Mucosa of descending colon (tissue), 3 donors: Measurements from ENCODE around the gene MBNL2. TPM values are rescaled to one million over a fixed set of nuclear protein-coding genes. Genes with fewer than 3 reads are reported as not detected.

Experiments used
- ATAC-seq: fragments of 200-7000 bp; cut with Tn5 transposase; one replicate; pipeline ENCODE4 v1.9.1; 2020; ENCODE audit warnings: mild to moderate bottlenecking, moderate library complexity
- DNase-seq, 3 donors: peaks; one replicate each; pipeline ENCODE4 v3.0.0-alpha.2; 2020
- H3K36me3 ChIP-seq: fragments of 200-600 bp; one replicate; pipeline ENCODE4 v1.8.0; 2021; ENCODE audit warnings: low read depth, mild to moderate bottlenecking
- H3K4me1 ChIP-seq: fragments of 200-600 bp; one replicate; pipeline ENCODE4 v1.8.0; 2021; ENCODE audit warnings: low read depth, mild to moderate bottlenecking
- H3K4me3 ChIP-seq: fragments of 200-600 bp; one replicate; pipeline ENCODE4 v1.8.0; 2021; ENCODE audit warnings: mild to moderate bottlenecking
- H3K9me3 ChIP-seq: fragments of 200-600 bp; one replicate; pipeline ENCODE4 v1.8.0; 2021; ENCODE audit warnings: mild to moderate bottlenecking
- CTCF ChIP-seq: fragments of 200-600 bp; IDR thresholded peaks from one replicate; pipeline ENCODE4 v1.8.0; 2022; ENCODE audit warnings: antibody characterized with exemption, mild to moderate bottlenecking
- intact Hi-C, 2 donors: fragments of 100-400 bp; cut with DNase I in 1 of 2; cut with micrococcal nuclease in 1 of 2; formaldehyde crosslinking; loops; one replicate each; pipeline versions ENCODE4 v1.11.0 to v1.11.1; 2022; cut with DNase I, micrococcal nuclease
- total RNA-seq, 3 donors: library from RNA; stranded (reverse); fragmentation: NEBNext Ultra II Directional in 2 of 3; extraction: Animal tissue kit (Norgen Biotek cat#: 25700) in 2 of 3; gene quantifications; one replicate each; pipeline versions ENCODE4 v1.2.1 to v1.2.4, GENCODE V29; 2021 to 2023
- donor health status: DM: no; HTN: no; CAD: no; lungs with moderate emphysema.
- donor health status: DM: no; HTN: no; CAD: no.
- donor health status: DM: no; HTN: yes; CAD: no.

Gene MBNL2
- total RNA-seq, 3 donors from 2014 or later, result 41.0 to 75.1 (median 47.2) TPM

GRCh38 chr13:97435794-97436193 is 213.7 kb downstream of the MBNL2 start:
- DNase-seq (no peak), ATAC-seq (no peak)
- intact Hi-C loops, result no loop called here

GRCh38 chr13:97436845-97437244 is 214.7 kb downstream of the MBNL2 start:
- intact Hi-C loops, result no loop called here

More at GRCh38 chr13:97435794-97436193, 213.7 kb downstream of the MBNL2 start:
- H3K9me3 ChIP-seq, result no peaks in the 10 kb centered on the region
- no peak for TF ChIP-seq CTCF
- H3K36me3 ChIP-seq, result peaks cover 5% of the 10 kb centered on the region
- no peak overlapping the region for H3K4me3 ChIP-seq
- peaks cover 20% of the 10 kb centered on the region for H3K4me1 ChIP-seq

GRCh38 chr13:97437729-97438128 is 215.6 kb downstream of the MBNL2 start:
- intact Hi-C loops, result no loop called here

More at GRCh38 chr13:97436845-97437244, 214.7 kb downstream of the MBNL2 start:
- TF ChIP-seq CTCF, result no peak
- peaks cover 12% of the 10 kb centered on the region for H3K4me1 ChIP-seq
- H3K4me3 ChIP-seq, result no peak overlapping the region
- no peaks in the 10 kb centered on the region for H3K9me3 ChIP-seq
- DNase-seq (no peak), ATAC-seq (no peak)
- peaks cover 5% of the 10 kb centered on the region for H3K36me3 ChIP-seq

GRCh38 chr13:97438856-97439595 is 216.9 kb downstream of the MBNL2 start:
- intact Hi-C loops, result no loop called here
- H3K4me3 ChIP-seq, result no peak overlapping the region
- no peak for DNase-seq
- ATAC-seq, result no peak
- H3K36me3 ChIP-seq, result no peaks in the 10 kb centered on the region
- H3K9me3 ChIP-seq, result no peaks in the 10 kb centered on the region
- no peak for TF ChIP-seq CTCF
- peaks cover 7% of the 10 kb centered on the region for H3K4me1 ChIP-seq

More at GRCh38 chr13:97437729-97438128, 215.6 kb downstream of the MBNL2 start:
- peaks cover 7% of the 10 kb centered on the region for H3K4me1 ChIP-seq
- no peak for DNase-seq
- no peaks in the 10 kb centered on the region for H3K9me3 ChIP-seq
- no peak overlapping the region for H3K4me3 ChIP-seq
- no peak for ATAC-seq
- TF ChIP-seq CTCF, result no peak
- peaks cover 5% of the 10 kb centered on the region for H3K36me3 ChIP-seq

- DNase-seq (no peak), ATAC-seq (peak; percentile 26)
- no peak for TF ChIP-seq CTCF
- peaks cover 4% of the 10 kb centered on the region for H3K4me1 ChIP-seq
- intact Hi-C loops, result no loop called here
- no peaks in the 10 kb centered on the region for H3K36me3 ChIP-seq
- no peaks in the 10 kb centered on the region for H3K9me3 ChIP-seq
- H3K4me3 ChIP-seq, result no peak overlapping the region
Observed at GRCh38 chr13:97440598-97441170, 218.6 kb downstream of the MBNL2 start.
